ENCODE results near the gene CDYL.

The CDYL gene

GRCh38 chr6:4906293-4907276, 130.4 kb downstream of the CDYL start:
- TF ChIP-seq, protein P1, sequence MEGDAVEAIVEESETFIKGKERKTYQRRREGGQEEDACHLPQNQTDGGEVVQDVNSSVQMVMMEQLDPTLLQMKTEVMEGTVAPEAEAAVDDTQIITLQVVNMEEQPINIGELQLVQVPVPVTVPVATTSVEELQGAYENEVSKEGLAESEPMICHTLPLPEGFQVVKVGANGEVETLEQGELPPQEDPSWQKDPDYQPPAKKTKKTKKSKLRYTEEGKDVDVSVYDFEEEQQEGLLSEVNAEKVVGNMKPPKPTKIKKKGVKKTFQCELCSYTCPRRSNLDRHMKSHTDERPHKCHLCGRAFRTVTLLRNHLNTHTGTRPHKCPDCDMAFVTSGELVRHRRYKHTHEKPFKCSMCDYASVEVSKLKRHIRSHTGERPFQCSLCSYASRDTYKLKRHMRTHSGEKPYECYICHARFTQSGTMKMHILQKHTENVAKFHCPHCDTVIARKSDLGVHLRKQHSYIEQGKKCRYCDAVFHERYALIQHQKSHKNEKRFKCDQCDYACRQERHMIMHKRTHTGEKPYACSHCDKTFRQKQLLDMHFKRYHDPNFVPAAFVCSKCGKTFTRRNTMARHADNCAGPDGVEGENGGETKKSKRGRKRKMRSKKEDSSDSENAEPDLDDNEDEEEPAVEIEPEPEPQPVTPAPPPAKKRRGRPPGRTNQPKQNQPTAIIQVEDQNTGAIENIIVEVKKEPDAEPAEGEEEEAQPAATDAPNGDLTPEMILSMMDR (IDR thresholded peaks at IDR 0.05; ENCODE audit: poor library complexity, severe bottlenecking), result no peak
- Histone ChIP-seq H3K36me3 (ENCODE audit: low read depth) (peaks cover 12% of the 10 kb centered on the region; the same call in 1 of the 2 replicates), H3K27me3 (ENCODE audit: insufficient read depth, poor library complexity, severe bottlenecking) (no peaks in the 10 kb centered on the region), H3K4me1 (ENCODE audit: insufficient read depth, poor library complexity, severe bottlenecking) (no peaks in the 10 kb centered on the region), H3K27ac (ENCODE audit: poor library complexity, severe bottlenecking) (no peak overlapping the region), H3K4me3 (ENCODE audit: severe bottlenecking) (no peak overlapping the region), H3K9me3 (ENCODE audit: severe bottlenecking) (no peaks in the 10 kb centered on the region)
- ATAC-seq (ENCODE audit: low read depth) (no peak), DNase-seq (ENCODE audit: low spot score) (no peak)

DNA sequence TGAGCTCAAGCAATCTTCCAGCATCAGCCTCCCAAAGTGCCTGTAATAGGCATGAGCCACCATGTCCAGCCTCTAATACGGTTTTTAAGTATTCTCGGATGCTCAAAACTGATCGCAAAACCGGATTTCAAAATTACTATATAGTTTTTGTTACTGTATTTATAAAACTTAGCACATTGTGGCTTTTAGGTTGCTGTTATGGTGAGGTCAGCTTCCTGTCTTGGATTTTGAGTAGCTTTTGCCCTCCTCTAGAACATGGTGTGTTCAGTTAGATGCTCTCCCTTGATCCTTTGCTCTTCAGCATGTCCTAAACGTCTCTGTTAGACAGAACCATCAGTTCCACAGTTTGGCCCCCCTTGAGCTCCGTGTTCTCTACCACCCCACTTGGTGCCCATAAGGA, 131.4 kb downstream of the CDYL start:
- TF ChIP-seq, protein P1 (IDR thresholded peaks at IDR 0.05; ENCODE audit: poor library complexity, severe bottlenecking), result no peak
- Histone ChIP-seq H3K4me1 (ENCODE audit: insufficient read depth, poor library complexity, severe bottlenecking) (no peaks in the 10 kb centered on the region), H3K36me3 (ENCODE audit: low read depth) (peaks cover 15% of the 10 kb centered on the region; the same call in 1 of the 2 replicates), H3K27me3 (ENCODE audit: insufficient read depth, poor library complexity, severe bottlenecking) (no peaks in the 10 kb centered on the region), H3K4me3 (ENCODE audit: severe bottlenecking) (no peak overlapping the region), H3K27ac (ENCODE audit: poor library complexity, severe bottlenecking) (no peak overlapping the region), H3K9me3 (ENCODE audit: severe bottlenecking) (no peaks in the 10 kb centered on the region)
- ATAC-seq (ENCODE audit: low read depth), result no peak
- DNase-seq (ENCODE audit: low spot score), result no peak

GRCh38 chr6:4908062-4908461, 131.9 kb downstream of the CDYL start:
- DNase-seq (ENCODE audit: low spot score), result no peak
- Histone ChIP-seq H3K9me3 (ENCODE audit: severe bottlenecking) (no peaks in the 10 kb centered on the region), H3K36me3 (ENCODE audit: low read depth) (peaks cover 15% of the 10 kb centered on the region; the same call in 1 of the 2 replicates), H3K4me3 (ENCODE audit: severe bottlenecking) (no peak overlapping the region), H3K27me3 (ENCODE audit: insufficient read depth, poor library complexity, severe bottlenecking) (no peaks in the 10 kb centered on the region), H3K4me1 (ENCODE audit: insufficient read depth, poor library complexity, severe bottlenecking) (peaks cover under 1% of the 10 kb centered on the region), H3K27ac (ENCODE audit: poor library complexity, severe bottlenecking) (no peak overlapping the region)
- no peak for ATAC-seq (ENCODE audit: low read depth)
- TF ChIP-seq, protein P1 (IDR thresholded peaks at IDR 0.05; ENCODE audit: poor library complexity, severe bottlenecking), result no peak

- Histone ChIP-seq H3K27me3 (ENCODE audit: insufficient read depth, poor library complexity, severe bottlenecking) (no peaks in the 10 kb centered on the region), H3K27ac (ENCODE audit: poor library complexity, severe bottlenecking) (no peak overlapping the region), H3K9me3 (ENCODE audit: severe bottlenecking) (no peaks in the 10 kb centered on the region), H3K36me3 (ENCODE audit: low read depth) (peaks cover 15% of the 10 kb centered on the region; the same call in 1 of the 2 replicates), H3K4me1 (ENCODE audit: insufficient read depth, poor library complexity, severe bottlenecking) (peaks cover 12% of the 10 kb centered on the region), H3K4me3 (ENCODE audit: severe bottlenecking) (no peak overlapping the region)
- DNase-seq (ENCODE audit: low spot score), result no peak
- ATAC-seq (ENCODE audit: low read depth), result no peak
- TF ChIP-seq, protein P1 (IDR thresholded peaks at IDR 0.05; ENCODE audit: poor library complexity, severe bottlenecking), result no peak
Measured at GRCh38 chr6:4909063-4909706, 133.0 kb downstream of the CDYL start.
